Smooth muscle cell (in vitro differentiated cells): ENCODE results near the gene POLR3H. TPM values are rescaled to one million over a fixed set of nuclear protein-coding genes. Genes with fewer than 3 reads are reported as not detected.
"Not testable (repeated sequence)": the region's sequence is repeated elsewhere in the genome, so short reads cannot be mapped to it uniquely, and the experiment has no call there.

Source experiments
- DNase-seq: peaks from one replicate; lab custom pipeline; 2025; ENCODE audit not compliant: unreplicated experiment; lab: John Stamatoyannopoulos, UW
- H2AFZ ChIP-seq: fragments of 200-600 bp; sonication (generic); 2 replicates; pipeline ENCODE4 v1.6.0; 2016; ENCODE audit warnings: antibody characterized with exemption, low read depth, mild to moderate bottlenecking
- H3F3A ChIP-seq: fragments of 200-600 bp; sonication (generic); 2 replicates; pipeline ENCODE4 v1.6.0; 2017; ENCODE audit warnings: antibody characterized with exemption, low read depth
- H3K27ac ChIP-seq: fragments of 200-600 bp; sonication (generic); 2 replicates; pipeline ENCODE4 v1.5.1; 2016; ENCODE audit warnings: low read depth, mild to moderate bottlenecking
- H3K27me3 ChIP-seq: fragments of 200-600 bp; sonication (generic); 2 replicates; pipeline ENCODE4 v1.6.1; 2016; ENCODE audit warnings: low read depth, mild to moderate bottlenecking
- H3K36me3 ChIP-seq: fragments of 200-600 bp; sonication (generic); 2 replicates; pipeline ENCODE4 v1.5.1; 2016; ENCODE audit warnings: low read depth
- H3K4me1 ChIP-seq: fragments of 200-600 bp; sonication (generic); 2 replicates; pipeline ENCODE4 v1.5.1; 2016; ENCODE audit warnings: low read depth
- H3K4me2 ChIP-seq: fragments of 200-600 bp; sonication (generic); 2 replicates; pipeline ENCODE4 v1.6.0; 2016; ENCODE audit warnings: mild to moderate bottlenecking
- H3K4me3 ChIP-seq: fragments of 200-600 bp; sonication (generic); 2 replicates; pipeline ENCODE4 v1.5.1; 2016; ENCODE audit warnings: mild to moderate bottlenecking
- H3K79me2 ChIP-seq: fragments of 200-600 bp; sonication (generic); 2 replicates; pipeline ENCODE4 v1.6.0; 2016; ENCODE audit warnings: low read depth, mild to moderate bottlenecking
- H3K9ac ChIP-seq: fragments of 200-600 bp; sonication (generic); 2 replicates; pipeline ENCODE4 v1.6.0; 2016; ENCODE audit warnings: low read depth
- H3K9me3 ChIP-seq: fragments of 200-600 bp; sonication (generic); replicated peaks from 2 replicates; pipeline ENCODE4 v1.5.1; 2016; ENCODE audit warnings: low read depth
- H4K20me1 ChIP-seq: fragments of 200-600 bp; sonication (generic); 2 replicates; pipeline ENCODE4 v1.6.0; 2016; ENCODE audit warnings: low read depth
- WGBS: methylation state at CpG from one replicate; pipeline ENCODE4 v1.1.7; 2016; ENCODE audit warnings: low lambda C conversion rate; 5-methylcytosine and 5-hydroxymethylcytosine counted together
- polyA plus RNA-seq: library from polyadenylated mRNA; unstranded; fragments of >200 nt; fragmentation: Nextera tagmentation; extraction: Ambion mirVana; gene quantifications from 2 replicates; pipeline ENCODE4 v1.2.1, GENCODE V29; 2016
- total RNA-seq: library from RNA; depleted of rRNA; stranded (reverse); fragments of >200 nt; gene quantifications from 2 replicates; pipeline ENCODE4 v1.2.3, GENCODE V29; 2014
- TF ChIP-seq, protein P1 (sequence below): fragments of 200-600 bp; sonication (generic); IDR thresholded peaks from 2 replicates; pipeline ENCODE4 v1.5.1; 2017; ENCODE audit warnings: borderline replicate concordance, mild to moderate bottlenecking, antibody characterized with exemption; ENCODE audit not compliant: insufficient read depth, poor library complexity, severe bottlenecking

The POLR3H gene, protein sequence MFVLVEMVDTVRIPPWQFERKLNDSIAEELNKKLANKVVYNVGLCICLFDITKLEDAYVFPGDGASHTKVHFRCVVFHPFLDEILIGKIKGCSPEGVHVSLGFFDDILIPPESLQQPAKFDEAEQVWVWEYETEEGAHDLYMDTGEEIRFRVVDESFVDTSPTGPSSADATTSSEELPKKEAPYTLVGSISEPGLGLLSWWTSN
- total RNA-seq (10.9 and 12.1 TPM in 2 replicates), polyA plus RNA-seq (20.3 and 26.7 TPM in 2 replicates)

DNA sequence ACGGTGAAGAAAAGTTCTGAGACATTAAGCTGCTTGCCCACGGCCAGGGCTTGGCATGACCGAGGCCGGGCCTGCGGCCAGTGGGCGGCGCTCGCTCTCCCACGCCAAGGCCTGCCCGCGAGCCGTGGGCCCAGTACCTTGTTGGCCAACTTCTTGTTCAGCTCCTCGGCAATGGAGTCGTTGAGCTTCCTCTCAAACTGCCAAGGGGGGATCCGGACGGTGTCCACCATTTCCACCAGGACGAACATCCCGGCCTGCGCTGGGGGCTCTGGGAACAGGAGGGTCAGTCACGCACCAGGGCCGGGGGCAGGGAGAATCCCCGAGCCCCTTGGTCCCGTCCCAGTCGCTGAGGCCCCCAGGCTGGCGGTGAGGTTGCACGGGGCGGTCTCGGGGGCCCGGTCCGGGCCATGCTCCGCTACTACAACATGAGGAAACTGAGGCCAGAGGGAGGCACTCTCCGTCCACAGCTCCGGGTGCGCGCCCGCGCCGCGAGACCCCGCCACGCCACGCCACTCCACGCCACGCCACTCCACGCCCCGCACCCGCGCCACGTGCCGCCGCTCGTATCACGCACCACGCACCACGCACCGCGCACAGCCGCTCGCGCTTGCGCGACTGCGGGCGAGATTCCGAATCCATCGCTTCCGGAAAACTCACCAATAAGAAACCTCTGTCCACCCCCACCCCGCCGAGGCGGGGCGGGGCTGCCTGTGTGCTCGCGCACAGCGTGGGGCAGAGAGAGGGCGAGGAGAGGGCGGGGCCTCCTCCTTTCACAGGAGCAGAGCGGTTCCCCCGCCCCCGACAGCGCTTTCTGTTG lies at the start of gene POLR3H:
TSS of gene POLR3H (minus strand) at position 617 of the 817 bp plus-strand sequence. CDS start at position 248, 369 bp downstream.
- H3K9ac ChIP-seq: peak within 1 kb of the TSS; percentile 71
- WGBS: 1% methylated on average over 78 of the region's 80 CpGs
- H3F3A ChIP-seq: peaks cover 4% of the 10 kb centered on the region
- peak within 1 kb of the TSS; percentile 80 for H3K27ac ChIP-seq
- peak; percentile 91 for DNase-seq
- peak within 1 kb of the TSS; percentile 97 for H3K4me2 ChIP-seq
- no peaks in the 10 kb centered on the region for H3K36me3 ChIP-seq
- peaks cover 14% of the 10 kb centered on the region for H3K4me1 ChIP-seq
- no peaks in the 10 kb centered on the region for H3K27me3 ChIP-seq
- H3K9me3 ChIP-seq: no peaks in the 10 kb centered on the region
- TF ChIP-seq, protein P1, sequence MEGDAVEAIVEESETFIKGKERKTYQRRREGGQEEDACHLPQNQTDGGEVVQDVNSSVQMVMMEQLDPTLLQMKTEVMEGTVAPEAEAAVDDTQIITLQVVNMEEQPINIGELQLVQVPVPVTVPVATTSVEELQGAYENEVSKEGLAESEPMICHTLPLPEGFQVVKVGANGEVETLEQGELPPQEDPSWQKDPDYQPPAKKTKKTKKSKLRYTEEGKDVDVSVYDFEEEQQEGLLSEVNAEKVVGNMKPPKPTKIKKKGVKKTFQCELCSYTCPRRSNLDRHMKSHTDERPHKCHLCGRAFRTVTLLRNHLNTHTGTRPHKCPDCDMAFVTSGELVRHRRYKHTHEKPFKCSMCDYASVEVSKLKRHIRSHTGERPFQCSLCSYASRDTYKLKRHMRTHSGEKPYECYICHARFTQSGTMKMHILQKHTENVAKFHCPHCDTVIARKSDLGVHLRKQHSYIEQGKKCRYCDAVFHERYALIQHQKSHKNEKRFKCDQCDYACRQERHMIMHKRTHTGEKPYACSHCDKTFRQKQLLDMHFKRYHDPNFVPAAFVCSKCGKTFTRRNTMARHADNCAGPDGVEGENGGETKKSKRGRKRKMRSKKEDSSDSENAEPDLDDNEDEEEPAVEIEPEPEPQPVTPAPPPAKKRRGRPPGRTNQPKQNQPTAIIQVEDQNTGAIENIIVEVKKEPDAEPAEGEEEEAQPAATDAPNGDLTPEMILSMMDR: peak; percentile 45
- H3K4me3 ChIP-seq: peak within 1 kb of the TSS; percentile 77
- H2AFZ ChIP-seq: peak within 1 kb of the TSS; percentile 68
- H3K79me2 ChIP-seq: peaks cover 27% of the 10 kb centered on the region
- peaks cover 25% of the 10 kb centered on the region for H4K20me1 ChIP-seq

DNA sequence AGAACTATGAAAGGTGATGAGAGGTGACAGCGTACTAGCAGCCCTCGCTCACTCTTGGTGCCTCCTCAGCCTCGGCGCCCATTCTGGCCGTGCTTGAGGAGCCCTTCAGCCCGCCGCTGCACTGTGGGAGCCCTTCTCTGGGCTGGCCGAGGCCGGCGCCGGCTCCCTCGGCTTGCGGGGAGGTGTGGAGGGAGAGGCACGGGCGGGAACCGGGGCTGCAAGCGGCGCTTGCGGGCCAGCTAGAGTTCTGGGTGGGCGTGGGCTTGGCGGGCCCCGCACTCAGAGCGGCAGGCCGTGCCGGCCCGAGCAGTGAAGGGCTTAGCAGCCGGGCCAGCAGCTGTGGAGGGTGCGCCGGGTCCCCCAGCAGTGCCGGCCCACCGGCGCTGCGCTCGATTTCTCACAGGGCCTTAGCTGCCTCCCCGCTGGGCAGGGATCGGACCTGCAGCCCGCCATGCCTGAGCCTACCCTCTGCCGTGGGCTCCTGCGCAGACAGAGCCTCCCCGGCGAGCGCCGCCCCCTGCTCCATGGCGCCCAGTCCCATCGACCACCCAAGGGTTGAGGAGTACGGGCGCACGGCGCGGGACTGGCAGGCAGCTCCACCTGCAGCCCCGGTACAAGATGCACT lies 49.2 kb upstream of the POLR3H start:
- H3K36me3 ChIP-seq, DNase-seq, H3K4me2 ChIP-seq, H4K20me1 ChIP-seq, H3F3A ChIP-seq, H2AFZ ChIP-seq, H3K9me3 ChIP-seq, H3K4me1 ChIP-seq, H3K27me3 ChIP-seq, H3K27ac ChIP-seq, H3K9ac ChIP-seq, H3K4me3 ChIP-seq: not testable (repeated sequence)
- WGBS: 99% methylated on average over 45 of the region's 51 CpGs
- peaks cover 10% of the 10 kb centered on the region for H3K79me2 ChIP-seq

DNA sequence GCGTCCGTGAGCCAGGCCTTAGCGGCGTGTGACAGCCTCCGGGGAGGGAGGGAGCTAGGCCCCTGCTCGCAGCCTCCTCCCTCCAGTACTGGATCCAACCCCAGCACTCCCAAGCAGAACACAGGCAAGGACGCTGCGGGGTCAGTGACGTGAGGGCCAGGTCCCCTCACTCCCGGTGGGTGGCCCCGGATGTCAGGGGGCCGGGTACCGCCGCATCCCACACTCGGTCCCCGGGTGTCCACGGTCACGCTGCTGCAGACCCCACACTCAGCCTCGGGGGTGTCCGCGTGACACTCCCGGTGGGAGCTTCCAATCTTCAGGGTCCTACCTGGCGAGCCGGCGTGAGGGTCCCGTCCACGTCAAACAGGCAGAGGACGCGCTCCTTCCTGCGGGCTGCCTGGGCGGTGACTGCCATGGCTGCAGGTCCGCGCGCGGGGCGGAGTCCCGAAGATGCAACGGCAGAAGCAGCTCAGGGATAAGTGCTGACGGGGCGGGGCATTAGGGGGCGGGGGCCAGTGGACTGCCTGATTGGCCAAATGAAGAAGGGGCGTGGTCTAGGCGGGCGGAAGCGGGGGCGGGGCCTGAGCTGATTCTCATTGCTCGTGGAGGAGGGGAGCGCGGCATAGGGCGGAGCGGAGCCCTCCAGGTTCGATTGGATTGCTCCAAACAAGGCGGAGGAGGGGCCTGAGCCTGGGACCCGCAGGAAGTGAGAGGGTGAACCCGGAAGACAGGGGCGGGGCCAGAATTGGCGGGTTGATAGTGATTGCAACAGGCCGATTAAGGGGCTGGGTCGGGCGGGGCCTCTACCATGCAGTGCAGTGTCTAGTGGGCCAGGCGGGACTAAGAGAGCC lies 45.3 kb upstream of the POLR3H start, which contains the start of gene PMM1:
TSS of gene PMM1 (minus strand) at position 450 of the 851 bp plus-strand sequence. CDS start at position 415, 35 bp downstream.
- peaks cover 26% of the 10 kb centered on the region for H3K79me2 ChIP-seq
- H4K20me1 ChIP-seq: peaks cover 5% of the 10 kb centered on the region
- H3K4me1 ChIP-seq: peaks cover 8% of the 10 kb centered on the region
- under 1% methylated on average over 36 of the region's 61 CpGs for WGBS
- H3K27ac ChIP-seq: peak within 1 kb of the TSS; percentile 56
- H2AFZ ChIP-seq: no peak within 1 kb of the TSS
- H3K36me3 ChIP-seq: no peaks in the 10 kb centered on the region
- H3K27me3 ChIP-seq: no peaks in the 10 kb centered on the region
- no peaks in the 10 kb centered on the region for H3K9me3 ChIP-seq
- H3F3A ChIP-seq: no peaks in the 10 kb centered on the region
- H3K9ac ChIP-seq: peak within 1 kb of the TSS; percentile 81
- H3K4me2 ChIP-seq: peak within 1 kb of the TSS; percentile 93
- TF ChIP-seq, protein P1: no peak
- peak; percentile 100 for DNase-seq
- peak within 1 kb of the TSS; percentile 95 for H3K4me3 ChIP-seq
